RWPE1 (cell line): ENCODE data around the gene BMPR1B.

ENCODE experiments used
- CTCF ChIA-PET: fragments of 350-600 bp; sonication (Branson Sonifier 250); formaldehyde crosslinking; extraction: SDS; loops from one replicate; lab custom pipeline; 2021; lab: Yijun Ruan, JAX
- POLR2A ChIA-PET: fragments of 400-600 bp; formaldehyde crosslinking; extraction: SDS; loops from one replicate; lab custom pipeline; 2020; ENCODE audit warnings: antibody characterized with exemption; ENCODE audit not compliant: low non-redundant PET; lab: Yijun Ruan, JAX
- DNase-seq: peaks from one replicate; pipeline ENCODE4 v3.0.0; 2012; ENCODE audit warnings: low spot score
- H3K27ac ChIP-seq: fragments of 450-650 bp; 2 replicates; pipeline ENCODE4 v1.5.1; 2017
- TF ChIP-seq, protein P1 (sequence below): fragments of 450-650 bp; conservative IDR thresholded peaks from 2 replicates; pipeline ENCODE4 v1.5.1; 2017; ENCODE audit warnings: low read depth, mild to moderate bottlenecking

BMPR1B gene

DNA sequence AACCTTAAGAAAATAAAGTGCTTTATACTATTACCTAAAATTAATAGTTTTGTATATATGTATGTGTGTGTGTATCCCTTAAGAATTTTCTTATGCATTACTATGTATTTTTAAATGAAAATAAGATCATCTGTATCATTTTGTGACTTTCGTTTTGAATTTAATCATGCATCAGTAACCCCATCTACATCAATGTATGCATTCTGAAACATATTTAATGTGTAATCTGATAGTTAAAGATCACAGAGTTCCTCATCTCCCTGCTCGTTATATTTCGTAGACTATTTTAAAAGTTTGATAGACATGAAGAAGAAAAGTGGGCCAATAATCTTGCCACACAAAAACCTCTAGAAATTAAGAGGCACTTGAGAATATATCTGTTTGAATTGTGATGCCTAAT is 7.4 kb downstream of the BMPR1B start:
- CTCF ChIA-PET = no interaction called here
- no peak for DNase-seq
- no peak overlapping the region for H3K27ac ChIP-seq
- POLR2A ChIA-PET = no interaction called here
- TF ChIP-seq, protein P1, sequence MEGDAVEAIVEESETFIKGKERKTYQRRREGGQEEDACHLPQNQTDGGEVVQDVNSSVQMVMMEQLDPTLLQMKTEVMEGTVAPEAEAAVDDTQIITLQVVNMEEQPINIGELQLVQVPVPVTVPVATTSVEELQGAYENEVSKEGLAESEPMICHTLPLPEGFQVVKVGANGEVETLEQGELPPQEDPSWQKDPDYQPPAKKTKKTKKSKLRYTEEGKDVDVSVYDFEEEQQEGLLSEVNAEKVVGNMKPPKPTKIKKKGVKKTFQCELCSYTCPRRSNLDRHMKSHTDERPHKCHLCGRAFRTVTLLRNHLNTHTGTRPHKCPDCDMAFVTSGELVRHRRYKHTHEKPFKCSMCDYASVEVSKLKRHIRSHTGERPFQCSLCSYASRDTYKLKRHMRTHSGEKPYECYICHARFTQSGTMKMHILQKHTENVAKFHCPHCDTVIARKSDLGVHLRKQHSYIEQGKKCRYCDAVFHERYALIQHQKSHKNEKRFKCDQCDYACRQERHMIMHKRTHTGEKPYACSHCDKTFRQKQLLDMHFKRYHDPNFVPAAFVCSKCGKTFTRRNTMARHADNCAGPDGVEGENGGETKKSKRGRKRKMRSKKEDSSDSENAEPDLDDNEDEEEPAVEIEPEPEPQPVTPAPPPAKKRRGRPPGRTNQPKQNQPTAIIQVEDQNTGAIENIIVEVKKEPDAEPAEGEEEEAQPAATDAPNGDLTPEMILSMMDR = no peak

DNA sequence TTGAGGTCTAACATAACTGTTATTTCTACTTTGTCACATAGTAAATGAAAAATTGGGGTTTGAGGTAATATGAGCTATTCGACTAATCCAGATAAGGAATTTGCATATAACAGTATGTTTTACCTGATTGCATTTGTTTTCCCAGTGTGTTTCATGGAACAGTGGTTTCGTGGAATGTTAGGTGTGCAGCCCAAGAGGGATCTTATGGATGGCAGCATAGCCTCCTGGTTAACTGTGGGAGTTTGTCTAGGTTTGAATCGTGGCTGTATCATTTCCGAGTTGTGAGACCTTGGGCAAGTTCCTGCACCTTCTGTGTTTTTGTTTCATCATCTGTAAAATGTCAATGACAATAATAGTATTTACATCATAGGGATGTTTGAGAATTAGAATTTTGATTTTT is 7.9 kb downstream of the BMPR1B start:
- TF ChIP-seq, protein P1 = no peak
- POLR2A ChIA-PET = no interaction called here
- DNase-seq = no peak
- no peak overlapping the region for H3K27ac ChIP-seq
- CTCF ChIA-PET = no interaction called here

- ChIA-PET POLR2A (no interaction called here), CTCF (no interaction called here)
- DNase-seq = peak; percentile 61
- TF ChIP-seq, protein P1 = no peak
- no peak overlapping the region for H3K27ac ChIP-seq
Measured at GRCh38 chr4:94766856-94767255, 9.1 kb downstream of the BMPR1B start.

DNA sequence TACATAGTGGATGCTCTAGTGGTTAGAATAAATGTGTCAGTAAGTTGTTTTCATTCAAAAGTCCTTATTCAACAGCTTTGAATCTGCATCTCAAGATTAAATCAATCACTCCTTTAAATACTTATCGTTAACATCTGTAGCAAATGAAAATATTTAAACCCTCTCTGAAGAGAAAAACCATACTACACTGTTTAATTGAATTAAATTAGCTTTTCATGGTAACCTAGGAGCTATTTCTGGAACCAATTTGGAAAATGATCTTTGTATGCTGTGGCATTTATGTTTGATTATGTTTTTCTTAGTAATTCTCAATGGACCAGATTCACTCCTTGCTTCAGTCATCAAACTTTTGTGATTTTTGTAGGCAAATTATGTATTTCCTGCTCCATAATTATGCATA is 9.7 kb downstream of the BMPR1B start:
- DNase-seq = no peak
- TF ChIP-seq, protein P1 = no peak
- ChIA-PET CTCF (interaction anchor here (0.7 kb wide), 1 partner anchor 36 kb away, joined by 3 read pairs; no protein-coding TSS in a partner anchor), POLR2A (no interaction called here)
- H3K27ac ChIP-seq = no peak overlapping the region

DNA sequence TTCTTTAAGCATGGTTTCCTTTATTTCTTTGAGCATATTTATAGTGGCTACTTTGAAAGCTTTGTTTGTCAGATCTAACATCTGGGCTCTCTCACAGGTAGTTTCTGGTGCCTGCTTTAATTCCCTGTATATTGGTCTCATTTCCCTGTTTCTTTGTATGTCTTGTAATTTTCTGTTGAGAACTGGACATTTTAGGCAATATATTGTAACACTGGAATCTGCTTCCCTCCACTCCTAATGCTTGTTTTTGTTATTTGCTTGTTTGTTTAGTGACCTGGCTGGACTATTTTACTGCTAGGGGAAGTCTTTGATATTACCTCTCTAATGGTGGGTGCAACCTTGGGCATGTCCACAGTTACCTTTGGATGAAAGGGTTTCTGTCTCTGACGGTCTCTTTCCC is 25.0 kb downstream of the BMPR1B start:
- no peak for DNase-seq
- POLR2A ChIA-PET = no interaction called here
- CTCF ChIA-PET = no interaction called here
- H3K27ac ChIP-seq = no peak overlapping the region
- TF ChIP-seq, protein P1 = no peak

DNA sequence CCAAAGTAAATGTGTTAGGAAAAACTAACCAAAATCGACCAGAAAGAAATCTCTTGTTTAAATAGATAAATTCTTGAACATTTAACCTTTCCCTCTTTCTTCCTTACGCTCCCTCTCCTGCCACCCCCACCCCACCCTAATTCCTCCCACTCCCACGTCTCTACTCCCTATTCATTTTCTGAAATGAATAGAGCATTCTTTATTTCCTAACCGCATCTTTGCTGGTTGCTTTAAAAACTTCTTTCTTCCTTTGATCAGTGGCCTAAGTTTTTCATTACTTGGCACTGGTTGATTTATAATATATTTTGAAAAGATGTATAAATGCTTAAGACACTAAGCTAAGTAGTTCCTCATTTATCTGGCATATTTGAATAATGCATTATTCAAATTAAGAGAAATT is 33.9 kb downstream of the BMPR1B start:
- ChIA-PET POLR2A (no interaction called here), CTCF (no interaction called here)
- DNase-seq = no peak
- TF ChIP-seq, protein P1 = no peak
- no peak overlapping the region for H3K27ac ChIP-seq

GRCh38 chr4:94798808-94799207 is 41.1 kb downstream of the BMPR1B start:
- TF ChIP-seq, protein P1 = no peak
- POLR2A ChIA-PET = no interaction called here
- H3K27ac ChIP-seq = no peak overlapping the region
- no peak for DNase-seq
- CTCF ChIA-PET = no interaction called here
